ENCODE data around the gene ASPDH. TPM values are rescaled to one million over a fixed set of nuclear protein-coding genes. Genes with fewer than 3 reads are reported as not detected.

ASPDH gene
- total RNA-seq, 1 experiment from 2014 or later, result not detected

DNA sequence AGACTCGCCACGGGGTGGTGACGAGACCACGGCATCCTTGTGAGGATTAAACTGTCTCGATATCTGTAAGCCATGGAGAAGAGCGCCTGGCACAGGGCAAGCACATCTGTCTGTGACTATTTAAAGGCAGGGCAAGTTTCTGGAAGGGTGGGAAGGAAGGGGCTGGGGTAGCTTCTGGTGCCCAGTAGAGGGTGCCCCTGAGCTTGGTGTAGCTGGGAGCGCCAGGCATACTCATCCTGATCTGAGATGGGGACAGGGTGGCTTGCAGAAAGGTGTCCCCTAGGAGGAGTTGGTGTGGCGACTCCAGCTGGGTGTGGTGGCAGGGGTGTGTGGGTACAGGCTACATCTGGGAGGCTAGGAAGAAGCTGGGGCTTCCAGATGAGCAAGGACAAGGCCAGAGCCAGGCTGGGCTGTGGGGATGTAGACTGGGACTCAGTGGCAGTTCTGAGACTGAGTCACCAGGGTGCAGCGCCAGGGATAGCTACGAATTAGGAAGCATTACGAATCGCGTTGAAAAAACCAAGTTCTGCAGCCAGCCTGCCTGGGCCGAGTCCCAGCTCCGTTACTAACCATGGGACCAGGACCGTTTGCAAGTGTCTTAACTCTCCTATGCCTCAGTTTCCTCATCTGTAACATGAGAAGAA is 23.1 kb upstream of the ASPDH start:
- Histone ChIP-seq H4K8ac (replicated peaks; ENCODE audit: insufficient read length, low read depth, low read length) (no peak overlapping the region), H2AFZ (ENCODE audit: low read length) (no peak overlapping the region), H3K9ac (ENCODE audit: extremely low read depth, insufficient read length, low read length) (no peak overlapping the region), H3K4ac (ENCODE audit: low read depth, low read length) (no peak overlapping the region), H3K4me1 (ENCODE audit: insufficient read depth, low read length) (no peaks in the 10 kb centered on the region), H3K27me3 (ENCODE audit: insufficient read depth, low read length) (no peaks in the 10 kb centered on the region), H3K79me2 (ENCODE audit: insufficient read depth, low read length) (no peaks in the 10 kb centered on the region), H2BK120ac (ENCODE audit: low read depth, low read length, poor library complexity, severe bottlenecking) (no peak overlapping the region), H2BK5ac (ENCODE audit: insufficient read length, low read length) (no peak overlapping the region), H3K14ac (ENCODE audit: insufficient read depth, low read length) (no peak overlapping the region), H4K5ac (ENCODE audit: insufficient read length, low read depth, low read length) (no peak overlapping the region), H3K18ac (ENCODE audit: insufficient read length, low read depth, low read length) (no peak overlapping the region), H3T11ph (ENCODE audit: low read length) (no peak overlapping the region), H2BK20ac (ENCODE audit: low read depth, low read length, poor library complexity, severe bottlenecking) (no peak overlapping the region), H3K79me1 (ENCODE audit: insufficient read depth, low read depth, low read length, poor library complexity, severe bottlenecking) (no peaks in the 10 kb centered on the region), H3K4me2 (ENCODE audit: insufficient read depth, insufficient read length, low read length) (no peak overlapping the region), H2BK15ac (ENCODE audit: low read depth, low read length) (no peak overlapping the region), H3K27ac (ENCODE audit: insufficient read length, low read depth, low read length) (no peak overlapping the region), H2BK12ac (ENCODE audit: insufficient read length, low read depth, low read length) (no peak overlapping the region), H2AK5ac (ENCODE audit: insufficient read length, low read length) (no peak overlapping the region), H3K9me3 (ENCODE audit: control insufficient read depth, low read depth, low read length) (peaks cover 6% of the 10 kb centered on the region), H4K20me1 (ENCODE audit: control insufficient read depth, insufficient read depth, insufficient read length) (no peaks in the 10 kb centered on the region), H4K91ac (ENCODE audit: insufficient read length, low read depth, low read length) (no peak overlapping the region), H3K23me2 (ENCODE audit: insufficient read length, low read depth, low read length, poor library complexity, severe bottlenecking) (no peaks in the 10 kb centered on the region), H3K23ac (ENCODE audit: insufficient read length, low read depth, low read length) (no peak overlapping the region), H3K56ac (ENCODE audit: insufficient read length, low read depth, low read length) (no peak overlapping the region)
- TF ChIP-seq, protein P1, sequence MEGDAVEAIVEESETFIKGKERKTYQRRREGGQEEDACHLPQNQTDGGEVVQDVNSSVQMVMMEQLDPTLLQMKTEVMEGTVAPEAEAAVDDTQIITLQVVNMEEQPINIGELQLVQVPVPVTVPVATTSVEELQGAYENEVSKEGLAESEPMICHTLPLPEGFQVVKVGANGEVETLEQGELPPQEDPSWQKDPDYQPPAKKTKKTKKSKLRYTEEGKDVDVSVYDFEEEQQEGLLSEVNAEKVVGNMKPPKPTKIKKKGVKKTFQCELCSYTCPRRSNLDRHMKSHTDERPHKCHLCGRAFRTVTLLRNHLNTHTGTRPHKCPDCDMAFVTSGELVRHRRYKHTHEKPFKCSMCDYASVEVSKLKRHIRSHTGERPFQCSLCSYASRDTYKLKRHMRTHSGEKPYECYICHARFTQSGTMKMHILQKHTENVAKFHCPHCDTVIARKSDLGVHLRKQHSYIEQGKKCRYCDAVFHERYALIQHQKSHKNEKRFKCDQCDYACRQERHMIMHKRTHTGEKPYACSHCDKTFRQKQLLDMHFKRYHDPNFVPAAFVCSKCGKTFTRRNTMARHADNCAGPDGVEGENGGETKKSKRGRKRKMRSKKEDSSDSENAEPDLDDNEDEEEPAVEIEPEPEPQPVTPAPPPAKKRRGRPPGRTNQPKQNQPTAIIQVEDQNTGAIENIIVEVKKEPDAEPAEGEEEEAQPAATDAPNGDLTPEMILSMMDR (conservative IDR thresholded peaks at IDR 0.05), result peak; percentile 38; the same call in 2 of the 3 replicates
- H3K36me3 Mint-ChIP-seq (ENCODE audit: insufficient read depth in 1 of 3, low read depth in 3 of 3), result peaks cover 0 to 18% (median 15%) of the 10 kb centered on the region in 3 experiments; a peak in 4 of 7 replicates
- WGBS (ENCODE audit: extremely low coverage, insufficient read length, low lambda C conversion rate), result no CpG with 5 or more reads among the region's 16 CpGs
- H3K27ac Mint-ChIP-seq, result no peak overlapping the region
- H3K9me3 Mint-ChIP-seq, result peaks cover 8% of the 10 kb centered on the region in 2 experiments; a peak in 4 of 5 replicates
- H3K4me3 Mint-ChIP-seq, result no peak overlapping the region
- DNase-seq, result no peak
- H3K4me1 Mint-ChIP-seq, result peaks cover 2% of the 10 kb centered on the region in 2 experiments; a peak in 3 of 4 replicates
- peaks cover 25% of the 10 kb centered on the region for H3K27me3 Mint-ChIP-seq (ENCODE audit: low read depth)
